GM23338 (cell line): Measurements from ENCODE around the gene SLC4A9. TPM values are rescaled to one million over a fixed set of nuclear protein-coding genes. Genes with fewer than 3 reads are reported as not detected.

ENCODE experiments used
- ATAC-seq: fragments of 200-7000 bp; cut with Tn5 transposase; 3 replicates; pipeline ENCODE4 v1.9.1; 2020
- DNase-seq: peaks from one replicate; pipeline ENCODE4 v3.0.0-alpha.2; 2015; ENCODE audit warnings: low spot score
- H2AFZ ChIP-seq: fragments of 200-600 bp; sonication (generic); 2 replicates; pipeline ENCODE4 v1.8.0; 2016; ENCODE audit warnings: antibody characterized with exemption, mild to moderate bottlenecking, moderate library complexity
- H3F3A ChIP-seq: fragments of 200-600 bp; sonication (generic); replicated peaks from 2 replicates; pipeline ENCODE4 v1.8.0; 2017; ENCODE audit warnings: antibody characterized with exemption, mixed run types, low read depth
- H3K27ac ChIP-seq: fragments of 200-600 bp; sonication (generic); 2 replicates; pipeline ENCODE4 v1.6.1; 2016; ENCODE audit warnings: low read depth
- H3K27me3 ChIP-seq: fragments of 200-600 bp; sonication (generic); 2 replicates; pipeline ENCODE4 v1.8.0; 2016; ENCODE audit warnings: mild to moderate bottlenecking, mixed run types, moderate library complexity; ENCODE audit not compliant: insufficient read depth
- H3K36me3 ChIP-seq: fragments of 200-600 bp; sonication (generic); 2 replicates; pipeline ENCODE4 v1.8.0; 2016; ENCODE audit warnings: mild to moderate bottlenecking; ENCODE audit not compliant: insufficient read depth
- H3K4me1 ChIP-seq: fragments of 200-600 bp; sonication (generic); 2 replicates; pipeline ENCODE4 v1.8.0; 2016; ENCODE audit warnings: mild to moderate bottlenecking, moderate library complexity; ENCODE audit not compliant: insufficient read depth
- H3K4me2 ChIP-seq: fragments of 200-600 bp; sonication (generic); 2 replicates; pipeline ENCODE4 v1.7.1; 2017; ENCODE audit warnings: mixed run types
- H3K4me3 ChIP-seq: fragments of 200-600 bp; sonication (generic); 2 replicates; pipeline ENCODE4 v1.6.1; 2016; ENCODE audit warnings: mixed run types
- H3K79me2 ChIP-seq: fragments of 200-600 bp; sonication (generic); replicated peaks from 2 replicates; pipeline ENCODE4 v1.8.0; 2017; ENCODE audit warnings: mild to moderate bottlenecking; ENCODE audit not compliant: insufficient read depth
- H3K9me2 ChIP-seq: fragments of 200-600 bp; sonication (generic); 2 replicates; pipeline ENCODE4 v1.8.0; 2017; ENCODE audit not compliant: insufficient read depth
- H4K20me1 ChIP-seq: fragments of 200-600 bp; sonication (generic); replicated peaks from 2 replicates; pipeline ENCODE4 v1.8.0; 2017; ENCODE audit warnings: mild to moderate bottlenecking; ENCODE audit not compliant: insufficient read depth
- H3K27ac Mint-ChIP-seq: 2 replicates; pipeline ENCODE4 v1.8.0; 2020; ENCODE audit warnings: inconsistent platforms, mild to moderate bottlenecking, moderate library complexity, mixed read lengths
- H3K27me3 Mint-ChIP-seq: 3 replicates; pipeline ENCODE4 v1.8.0; 2022; ENCODE audit warnings: low read depth, mild to moderate bottlenecking, moderate library complexity, mixed read lengths, inconsistent platforms; ENCODE audit not compliant: insufficient read depth, poor library complexity
- H3K36me3 Mint-ChIP-seq: 3 replicates; pipeline ENCODE4 v1.8.0; 2021; ENCODE audit warnings: low read depth, mild to moderate bottlenecking, inconsistent platforms, moderate library complexity, mixed read lengths
- H3K4me1 Mint-ChIP-seq: 3 replicates; pipeline ENCODE4 v1.8.0; 2020; ENCODE audit warnings: mild to moderate bottlenecking, inconsistent platforms, mixed read lengths
- H3K4me3 Mint-ChIP-seq: 3 replicates; pipeline ENCODE4 v1.8.0; 2021; ENCODE audit warnings: moderate library complexity, mild to moderate bottlenecking, inconsistent platforms, mixed read lengths
- H3K9me3 Mint-ChIP-seq: 3 replicates; pipeline ENCODE4 v1.8.0; 2020; ENCODE audit warnings: moderate library complexity, mild to moderate bottlenecking, inconsistent platforms, mixed read lengths
- CREB1 ChIP-seq: fragments of 250-450 bp; sonication (Bioruptor Pico); IDR thresholded peaks from 2 replicates; pipeline ENCODE4 v1.5.0; 2020; ENCODE audit warnings: low read depth, mild to moderate bottlenecking, moderate library complexity
- EZH2phosphoT487 ChIP-seq: fragments of 200-600 bp; sonication (generic); IDR thresholded peaks from one replicate; pipeline ENCODE4 v1.8.1; 2018; ENCODE audit warnings: antibody characterized with exemption; ENCODE audit not compliant: unreplicated experiment
- JUNB ChIP-seq: IDR thresholded peaks from one replicate; pipeline ENCODE4 v1.6.1; 2016; ENCODE audit warnings: antibody characterized with exemption; ENCODE audit not compliant: unreplicated experiment
- NANOG ChIP-seq: IDR thresholded peaks from 2 replicates; pipeline ENCODE4 v1.6.1; 2016; ENCODE audit warnings: antibody characterized with exemption, borderline replicate concordance
- POLR2AphosphoS5 ChIP-seq: IDR thresholded peaks from 2 replicates; pipeline ENCODE4 v1.6.1; 2016; ENCODE audit warnings: antibody characterized with exemption, low read depth
- STAT1 ChIP-seq: IDR thresholded peaks from one replicate; pipeline ENCODE4 v1.6.1; 2016; ENCODE audit warnings: antibody characterized with exemption; ENCODE audit not compliant: unreplicated experiment
- ZNF114 ChIP-seq: fragments of 250-450 bp; sonication (Bioruptor Pico); IDR thresholded peaks from 2 replicates; pipeline ENCODE4 v1.5.0; 2020; ENCODE audit warnings: mild to moderate bottlenecking, moderate library complexity
- ZNF331 ChIP-seq: fragments of 250-450 bp; sonication (Bioruptor Pico); IDR thresholded peaks from 2 replicates; pipeline ENCODE4 v1.5.0; 2020; ENCODE audit warnings: low read depth, mild to moderate bottlenecking, moderate library complexity
- polyA plus RNA-seq: library from polyadenylated mRNA; unstranded; fragments of >200 nt; fragmentation: Nextera tagmentation; extraction: Ambion mirVana; gene quantifications from 2 replicates; pipeline ENCODE4 v1.2.1, GENCODE V29; 2016
- total RNA-seq: library from RNA; depleted of rRNA; stranded (reverse); fragments of >200 nt; shearing (Covaris generic); gene quantifications from 2 replicates; pipeline ENCODE4 v1.2.3, GENCODE V29; 2014
- TF ChIP-seq, protein P1 (sequence below): fragments of 250-450 bp; sonication (Bioruptor Pico); IDR thresholded peaks from 2 replicates; pipeline ENCODE4 v1.5.0; 2020; ENCODE audit warnings: mild to moderate bottlenecking, moderate library complexity
- TF ChIP-seq, protein P2 (sequence below): IDR thresholded peaks from 2 replicates; pipeline ENCODE4 v1.6.1; 2016; ENCODE audit warnings: antibody characterized with exemption
- TF ChIP-seq, protein P3 (sequence below), 2 experiments: fragments of 200-600 bp in 1 of 2; sonication (generic) in 1 of 2; conservative IDR thresholded peaks; 2 replicates each; pipeline versions ENCODE4 v1.5.1 to v1.6.1; 2016 to 2017; ENCODE audit warnings: antibody characterized with exemption in 2 of 2, low read depth in 2 of 2, mild to moderate bottlenecking in 2 of 2, moderate library complexity in 1 of 2

SLC4A9 gene
- total and polyA plus RNA-seq, 2 experiments from 2014 or later, result 0.08 TPM; not detected in 1

DNA sequence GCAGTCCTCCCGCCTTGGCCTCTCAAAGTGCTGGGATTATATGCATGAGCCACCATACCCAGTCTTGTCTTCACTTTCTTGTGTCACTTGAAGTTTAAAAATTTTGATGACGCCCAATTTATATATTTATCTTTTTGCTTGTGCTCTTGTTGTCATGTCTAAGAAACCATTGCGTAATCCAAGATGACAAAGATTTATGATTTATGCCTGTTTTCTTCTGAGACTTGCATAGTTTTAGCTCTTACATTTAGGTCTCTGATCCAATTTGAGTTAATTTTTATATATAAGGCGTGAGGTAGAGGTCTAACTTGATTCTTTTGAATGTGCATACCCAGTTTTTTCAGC lies 60.2 kb downstream of the SLC4A9 start (continued):
- TF ChIP-seq, protein P1, sequence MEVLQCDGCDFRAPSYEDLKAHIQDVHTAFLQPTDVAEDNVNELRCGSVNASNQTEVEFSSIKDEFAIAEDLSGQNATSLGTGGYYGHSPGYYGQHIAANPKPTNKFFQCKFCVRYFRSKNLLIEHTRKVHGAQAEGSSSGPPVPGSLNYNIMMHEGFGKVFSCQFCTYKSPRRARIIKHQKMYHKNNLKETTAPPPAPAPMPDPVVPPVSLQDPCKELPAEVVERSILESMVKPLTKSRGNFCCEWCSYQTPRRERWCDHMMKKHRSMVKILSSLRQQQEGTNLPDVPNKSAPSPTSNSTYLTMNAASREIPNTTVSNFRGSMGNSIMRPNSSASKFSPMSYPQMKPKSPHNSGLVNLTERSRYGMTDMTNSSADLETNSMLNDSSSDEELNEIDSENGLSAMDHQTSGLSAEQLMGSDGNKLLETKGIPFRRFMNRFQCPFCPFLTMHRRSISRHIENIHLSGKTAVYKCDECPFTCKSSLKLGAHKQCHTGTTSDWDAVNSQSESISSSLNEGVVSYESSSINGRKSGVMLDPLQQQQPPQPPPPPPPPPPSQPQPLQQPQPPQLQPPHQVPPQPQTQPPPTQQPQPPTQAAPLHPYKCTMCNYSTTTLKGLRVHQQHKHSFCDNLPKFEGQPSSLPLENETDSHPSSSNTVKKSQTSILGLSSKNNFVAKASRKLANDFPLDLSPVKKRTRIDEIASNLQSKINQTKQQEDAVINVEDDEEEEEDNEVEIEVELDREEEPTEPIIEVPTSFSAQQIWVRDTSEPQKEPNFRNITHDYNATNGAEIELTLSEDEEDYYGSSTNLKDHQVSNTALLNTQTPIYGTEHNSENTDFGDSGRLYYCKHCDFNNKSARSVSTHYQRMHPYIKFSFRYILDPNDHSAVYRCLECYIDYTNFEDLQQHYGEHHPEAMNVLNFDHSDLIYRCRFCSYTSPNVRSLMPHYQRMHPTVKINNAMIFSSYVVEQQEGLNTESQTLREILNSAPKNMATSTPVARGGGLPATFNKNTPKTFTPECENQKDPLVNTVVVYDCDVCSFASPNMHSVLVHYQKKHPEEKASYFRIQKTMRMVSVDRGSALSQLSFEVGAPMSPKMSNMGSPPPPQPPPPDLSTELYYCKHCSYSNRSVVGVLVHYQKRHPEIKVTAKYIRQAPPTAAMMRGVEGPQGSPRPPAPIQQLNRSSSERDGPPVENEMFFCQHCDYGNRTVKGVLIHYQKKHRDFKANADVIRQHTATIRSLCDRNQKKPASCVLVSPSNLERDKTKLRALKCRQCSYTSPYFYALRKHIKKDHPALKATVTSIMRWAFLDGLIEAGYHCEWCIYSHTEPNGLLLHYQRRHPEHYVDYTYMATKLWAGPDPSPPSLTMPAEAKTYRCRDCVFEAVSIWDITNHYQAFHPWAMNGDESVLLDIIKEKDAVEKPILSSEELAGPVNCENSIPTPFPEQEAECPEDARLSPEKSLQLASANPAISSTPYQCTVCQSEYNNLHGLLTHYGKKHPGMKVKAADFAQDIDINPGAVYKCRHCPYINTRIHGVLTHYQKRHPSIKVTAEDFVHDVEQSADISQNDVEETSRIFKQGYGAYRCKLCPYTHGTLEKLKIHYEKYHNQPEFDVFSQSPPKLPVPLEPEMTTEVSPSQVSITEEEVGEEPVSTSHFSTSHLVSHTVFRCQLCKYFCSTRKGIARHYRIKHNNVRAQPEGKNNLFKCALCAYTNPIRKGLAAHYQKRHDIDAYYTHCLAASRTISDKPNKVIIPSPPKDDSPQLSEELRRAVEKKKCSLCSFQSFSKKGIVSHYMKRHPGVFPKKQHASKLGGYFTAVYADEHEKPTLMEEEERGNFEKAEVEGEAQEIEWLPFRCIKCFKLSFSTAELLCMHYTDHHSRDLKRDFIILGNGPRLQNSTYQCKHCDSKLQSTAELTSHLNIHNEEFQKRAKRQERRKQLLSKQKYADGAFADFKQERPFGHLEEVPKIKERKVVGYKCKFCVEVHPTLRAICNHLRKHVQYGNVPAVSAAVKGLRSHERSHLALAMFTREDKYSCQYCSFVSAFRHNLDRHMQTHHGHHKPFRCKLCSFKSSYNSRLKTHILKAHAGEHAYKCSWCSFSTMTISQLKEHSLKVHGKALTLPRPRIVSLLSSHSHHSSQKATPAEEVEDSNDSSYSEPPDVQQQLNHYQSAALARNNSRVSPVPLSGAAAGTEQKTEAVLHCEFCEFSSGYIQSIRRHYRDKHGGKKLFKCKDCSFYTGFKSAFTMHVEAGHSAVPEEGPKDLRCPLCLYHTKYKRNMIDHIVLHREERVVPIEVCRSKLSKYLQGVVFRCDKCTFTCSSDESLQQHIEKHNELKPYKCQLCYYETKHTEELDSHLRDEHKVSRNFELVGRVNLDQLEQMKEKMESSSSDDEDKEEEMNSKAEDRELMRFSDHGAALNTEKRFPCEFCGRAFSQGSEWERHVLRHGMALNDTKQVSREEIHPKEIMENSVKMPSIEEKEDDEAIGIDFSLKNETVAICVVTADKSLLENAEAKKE, result no peak
- TF ChIP-seq STAT1, result no peak
- no peak for TF ChIP-seq ZNF114 (CRISPR knock-in tag)

DNA sequence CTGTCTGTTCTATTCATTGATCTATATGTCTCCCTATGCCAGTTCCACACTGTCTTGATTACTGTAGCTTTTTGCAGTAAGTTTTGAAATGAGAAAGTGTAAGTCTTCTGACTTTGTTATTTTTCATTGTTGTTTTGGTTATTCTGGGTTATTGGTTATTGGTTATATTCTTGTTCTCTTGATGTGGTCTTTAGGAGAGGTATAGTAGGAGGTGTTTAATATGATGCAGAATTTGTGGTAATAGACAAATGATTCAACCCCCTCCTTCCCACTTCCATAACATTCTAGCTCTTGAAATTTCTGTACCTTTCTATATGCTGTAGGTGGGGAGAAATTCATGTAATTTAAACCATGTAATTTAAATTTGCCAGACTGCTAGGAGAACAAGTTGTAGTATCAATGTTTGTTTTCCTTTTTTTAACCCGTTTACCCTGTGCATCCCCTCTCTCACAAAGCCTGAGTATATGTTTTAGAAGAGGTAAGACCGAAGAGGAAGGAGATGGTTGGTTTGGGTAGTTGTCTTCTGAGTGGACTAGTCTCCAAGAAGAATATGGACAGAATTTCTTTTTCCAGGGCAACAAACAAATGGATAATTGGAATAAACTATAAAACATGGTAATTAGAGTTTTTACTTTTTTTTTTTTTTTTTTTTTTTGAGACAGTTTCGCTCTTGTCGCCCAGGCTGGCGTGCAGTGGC lies 60.8 kb downstream of the SLC4A9 start:
- H3K9me2 ChIP-seq, result no peaks in the 10 kb centered on the region
- TF ChIP-seq ZNF331 (CRISPR knock-in tag), result no peak
- TF ChIP-seq POLR2AphosphoS5, result no peak
- no peak for TF ChIP-seq JUNB
- TF ChIP-seq EZH2phosphoT487, result no peak
- TF ChIP-seq NANOG, result no peak
- TF ChIP-seq ZNF114 (CRISPR knock-in tag), result no peak
- TF ChIP-seq, protein P2, sequence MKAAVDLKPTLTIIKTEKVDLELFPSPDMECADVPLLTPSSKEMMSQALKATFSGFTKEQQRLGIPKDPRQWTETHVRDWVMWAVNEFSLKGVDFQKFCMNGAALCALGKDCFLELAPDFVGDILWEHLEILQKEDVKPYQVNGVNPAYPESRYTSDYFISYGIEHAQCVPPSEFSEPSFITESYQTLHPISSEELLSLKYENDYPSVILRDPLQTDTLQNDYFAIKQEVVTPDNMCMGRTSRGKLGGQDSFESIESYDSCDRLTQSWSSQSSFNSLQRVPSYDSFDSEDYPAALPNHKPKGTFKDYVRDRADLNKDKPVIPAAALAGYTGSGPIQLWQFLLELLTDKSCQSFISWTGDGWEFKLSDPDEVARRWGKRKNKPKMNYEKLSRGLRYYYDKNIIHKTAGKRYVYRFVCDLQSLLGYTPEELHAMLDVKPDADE, result no peak
- TF ChIP-seq CREB1 (CRISPR knock-in tag), result no peak
- TF ChIP-seq, protein P3, sequence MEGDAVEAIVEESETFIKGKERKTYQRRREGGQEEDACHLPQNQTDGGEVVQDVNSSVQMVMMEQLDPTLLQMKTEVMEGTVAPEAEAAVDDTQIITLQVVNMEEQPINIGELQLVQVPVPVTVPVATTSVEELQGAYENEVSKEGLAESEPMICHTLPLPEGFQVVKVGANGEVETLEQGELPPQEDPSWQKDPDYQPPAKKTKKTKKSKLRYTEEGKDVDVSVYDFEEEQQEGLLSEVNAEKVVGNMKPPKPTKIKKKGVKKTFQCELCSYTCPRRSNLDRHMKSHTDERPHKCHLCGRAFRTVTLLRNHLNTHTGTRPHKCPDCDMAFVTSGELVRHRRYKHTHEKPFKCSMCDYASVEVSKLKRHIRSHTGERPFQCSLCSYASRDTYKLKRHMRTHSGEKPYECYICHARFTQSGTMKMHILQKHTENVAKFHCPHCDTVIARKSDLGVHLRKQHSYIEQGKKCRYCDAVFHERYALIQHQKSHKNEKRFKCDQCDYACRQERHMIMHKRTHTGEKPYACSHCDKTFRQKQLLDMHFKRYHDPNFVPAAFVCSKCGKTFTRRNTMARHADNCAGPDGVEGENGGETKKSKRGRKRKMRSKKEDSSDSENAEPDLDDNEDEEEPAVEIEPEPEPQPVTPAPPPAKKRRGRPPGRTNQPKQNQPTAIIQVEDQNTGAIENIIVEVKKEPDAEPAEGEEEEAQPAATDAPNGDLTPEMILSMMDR (conservative IDR thresholded peaks at IDR 0.05; ENCODE audit: low read depth in 2 of 2), result no peak
- no peak for TF ChIP-seq STAT1

More for the DNA sequence above, 60.8 kb downstream of the SLC4A9 start:
- ATAC-seq, result no peak
- Mint-ChIP-seq H3K36me3 (peaks cover 15% of the 10 kb centered on the region; the same call in 2 of the 3 replicates), H3K9me3 (peaks cover 3% of the 10 kb centered on the region; the same call in 1 of the 3 replicates), H3K4me1 (peaks cover 17% of the 10 kb centered on the region), H3K27me3 (peaks cover 4% of the 10 kb centered on the region), H3K27ac (peak overlapping the region; percentile 10; the same call in 1 of the 2 replicates), H3K4me3 (no peak overlapping the region)
- Histone ChIP-seq H3K27me3 (no peaks in the 10 kb centered on the region), H3K4me2 (no peak overlapping the region), H3K27ac (no peak overlapping the region), H3K36me3 (no peaks in the 10 kb centered on the region), H2AFZ (no peak overlapping the region), H3F3A (no peaks in the 10 kb centered on the region), H3K4me3 (no peak overlapping the region), H3K4me1 (0 out of 2 replicates have a peak, but pooled peaks cover 4% of the 10 kb centered on the region), H3K79me2 (peaks cover 98% of the 10 kb centered on the region), H4K20me1 (peaks cover 64% of the 10 kb centered on the region)
- DNase-seq, result no peak
